HAP-1 (cell line): ENCODE measurements around the gene ZDHHC4.
A peak's percentile ranks its signal among the peaks of the same experiment; 100 is the strongest.
"Not testable (repeated sequence)": the region's sequence is repeated elsewhere in the genome, so short reads cannot be mapped to it uniquely, and the experiment has no call there.

Experiments used
- DNase-seq, 2 experiments: peaks; one replicate each; pipeline ENCODE4 v3.0.0-alpha.2; 2016 to 2020; ENCODE audit warnings: low spot score in 2 of 2
- H3K27me3 ChIP-seq: fragments of 250-450 bp; sonication (Bioruptor Pico); 2 replicates; pipeline ENCODE4 v1.5.1; 2020; ENCODE audit warnings: low read depth, mild to moderate bottlenecking, moderate library complexity
- H3K36me3 ChIP-seq: fragments of 250-450 bp; sonication (Bioruptor Pico); replicated peaks from 2 replicates; pipeline ENCODE4 v1.5.1; 2020; ENCODE audit warnings: mild to moderate bottlenecking
- H3K4me1 ChIP-seq: fragments of 250-450 bp; sonication (Bioruptor Pico); 2 replicates; pipeline ENCODE4 v1.5.1; 2020; ENCODE audit warnings: mild to moderate bottlenecking
- H3K4me3 ChIP-seq: fragments of 250-450 bp; sonication (Bioruptor Pico); 2 replicates; pipeline ENCODE4 v1.5.1; 2020; ENCODE audit warnings: mild to moderate bottlenecking, moderate library complexity
- H3K9me3 ChIP-seq: fragments of 250-450 bp; sonication (Bioruptor Pico); 2 replicates; pipeline ENCODE4 v1.5.1; 2020; ENCODE audit warnings: mild to moderate bottlenecking, moderate library complexity
- in situ Hi-C: fragments of 300-500 bp; cut with MboI; formaldehyde crosslinking; loops from 3 replicates; pipeline ENCODE4 v1.14.3; 2020; ENCODE audit warnings: low sequenced_read_pairs, inconsistent platforms, mixed read lengths

ZDHHC4 gene

GRCh38 chr7:6623589-6624245, 46.5 kb downstream of the ZDHHC4 start:
- DNase-seq: no peak
- H3K27me3 ChIP-seq: no peaks in the 10 kb centered on the region
- no peaks in the 10 kb centered on the region for H3K4me1 ChIP-seq
- H3K36me3 ChIP-seq: peaks cover 11% of the 10 kb centered on the region
- in situ Hi-C loops: no loop called here
- H3K9me3 ChIP-seq: no peaks in the 10 kb centered on the region
- H3K4me3 ChIP-seq: no peak overlapping the region

- Histone ChIP-seq H3K36me3 (peaks cover 11% of the 10 kb centered on the region), H3K9me3 (no peaks in the 10 kb centered on the region), H3K4me3 (no peak overlapping the region), H3K4me1 (no peaks in the 10 kb centered on the region), H3K27me3 (no peaks in the 10 kb centered on the region)
- DNase-seq: no peak
- in situ Hi-C loops: no loop called here
These were observed 47.0 kb downstream of the ZDHHC4 start for GRCh38 chr7:6624246-6624611.

GRCh38 chr7:6628045-6628444, 50.8 kb downstream of the ZDHHC4 start:
- no peak overlapping the region for H3K4me3 ChIP-seq
- peaks cover 7% of the 10 kb centered on the region; the same call in 1 of the 2 replicates for H3K36me3 ChIP-seq
- no peaks in the 10 kb centered on the region for H3K27me3 ChIP-seq
- no peaks in the 10 kb centered on the region for H3K4me1 ChIP-seq
- no peaks in the 10 kb centered on the region for H3K9me3 ChIP-seq
- DNase-seq: no peak
- in situ Hi-C loops: no loop called here

GRCh38 chr7:6630007-6630849, 53.0 kb downstream of the ZDHHC4 start:
- in situ Hi-C loops: no loop called here
- DNase-seq: no peak
- no peaks in the 10 kb centered on the region for H3K27me3 ChIP-seq
- no peaks in the 10 kb centered on the region for H3K36me3 ChIP-seq
- H3K4me3 ChIP-seq: no peak overlapping the region
- H3K9me3 ChIP-seq: no peaks in the 10 kb centered on the region
- no peaks in the 10 kb centered on the region for H3K4me1 ChIP-seq

GRCh38 chr7:6631605-6632004, 54.4 kb downstream of the ZDHHC4 start:
- no peak for DNase-seq
- Histone ChIP-seq H3K4me1 (no peaks in the 10 kb centered on the region), H3K27me3 (no peaks in the 10 kb centered on the region), H3K36me3 (no peaks in the 10 kb centered on the region), H3K4me3 (no peak overlapping the region), H3K9me3 (no peaks in the 10 kb centered on the region)
- in situ Hi-C loops: no loop called here

GRCh38 chr7:6634021-6634420, 56.8 kb downstream of the ZDHHC4 start:
- H3K4me1 ChIP-seq: no peaks in the 10 kb centered on the region; the same call in 1 of the 2 replicates
- no peak overlapping the region for H3K4me3 ChIP-seq
- no peaks in the 10 kb centered on the region; the same call in 1 of the 2 replicates for H3K36me3 ChIP-seq
- H3K27me3 ChIP-seq: no peaks in the 10 kb centered on the region
- no peak for DNase-seq
- no peaks in the 10 kb centered on the region for H3K9me3 ChIP-seq
- in situ Hi-C loops: no loop called here

GRCh38 chr7:6634971-6635370, 57.7 kb downstream of the ZDHHC4 start:
- H3K9me3 ChIP-seq, DNase-seq, H3K4me3 ChIP-seq, in situ Hi-C loops, H3K36me3 ChIP-seq, H3K4me1 ChIP-seq, H3K27me3 ChIP-seq: not testable (repeated sequence)

- in situ Hi-C loops: no loop called here
- Histone ChIP-seq H3K4me1 (no peaks in the 10 kb centered on the region; the same call in 1 of the 2 replicates), H3K36me3 (peaks cover 15% of the 10 kb centered on the region), H3K9me3 (no peaks in the 10 kb centered on the region), H3K4me3 (peak within 1 kb of the TSS; percentile 52), H3K27me3 (no peaks in the 10 kb centered on the region)
- DNase-seq: peak in 1 of 2 experiments; percentile 59
These were observed 59.7 kb downstream of the ZDHHC4 start, which contains the start of gene ZNF316 for GRCh38 chr7:6636741-6637543. ZNF316 (plus strand) TSS chr7:6637318; CDS start chr7:6642410, 5,092 bp downstream.

GRCh38 chr7:6637544-6638229, 60.4 kb downstream of the ZDHHC4 start:
- Histone ChIP-seq H3K36me3 (peaks cover 22% of the 10 kb centered on the region), H3K9me3 (no peaks in the 10 kb centered on the region), H3K27me3 (no peaks in the 10 kb centered on the region), H3K4me1 (no peaks in the 10 kb centered on the region; the same call in 1 of the 2 replicates), H3K4me3 (peak overlapping the region; percentile 49)
- DNase-seq: peak; percentile 15 to 69
- in situ Hi-C loops: no loop called here
